ENCODE measurements around the gene PTPRQ. TPM values are rescaled to one million over a fixed set of nuclear protein-coding genes. Genes with fewer than 3 reads are reported as not detected.

Gene PTPRQ
- total and polyA plus RNA-seq, 2 of the 8 experiments (the other 6 are each of a cell fraction or from before 2014, with no cell fraction given) = not detected

- Histone ChIP-seq H3K23ac (ENCODE audit: insufficient read length) (no peak overlapping the region), H4K8ac (ENCODE audit: extremely low read depth, insufficient read depth, low read length) (no peak overlapping the region), H3K79me1 (ENCODE audit: low read depth, low read length) (no peaks in the 10 kb centered on the region), H2BK120ac (replicated peaks; ENCODE audit: low read depth, low read length) (no peak overlapping the region), H4K91ac (replicated peaks; ENCODE audit: insufficient read length, low read length) (no peak overlapping the region), H2BK15ac (ENCODE audit: low read length) (no peak overlapping the region), H2AFZ (ENCODE audit: low read length) (0 out of 2 replicates have a peak overlapping the region, but pooled peaks have one; percentile 33), H4K5ac (ENCODE audit: insufficient read length, low read depth, low read length) (no peak overlapping the region), H4K20me1 (replicated peaks in 1 of 2; ENCODE audit: control insufficient read depth in 1 of 2, insufficient read depth in 2 of 2, low read length in 2 of 2) (no peaks in the 10 kb centered on the region), H3K18ac (ENCODE audit: extremely low read depth, low read length) (no peak overlapping the region), H3K4me1 (replicated peaks in 1 of 4; ENCODE audit: control insufficient read depth in 3 of 4, insufficient read depth in 4 of 4, low read length in 3 of 4) (peaks cover 0 to 3% (median 3%) of the 10 kb centered on the region in 4 experiments; a peak in 1 of 7 replicates), H3K9me3 (ENCODE audit: insufficient read depth in 2 of 2, low read depth in 1 of 2, low read length in 1 of 2) (no peaks in the 10 kb centered on the region), H3K27me3 (replicated peaks in 1 of 4; ENCODE audit: control insufficient read depth in 3 of 4, extremely low read depth in 1 of 4, insufficient read depth in 3 of 4, low read length in 3 of 4) (no peaks in the 10 kb centered on the region), H3K4me2 (ENCODE audit: insufficient read depth in 1 of 2, low read depth in 2 of 2, low read length in 2 of 2) (no peak overlapping the region), H2BK20ac (ENCODE audit: low read length) (no peak overlapping the region), H2BK12ac (ENCODE audit: low read depth, low read length) (no peak overlapping the region), H3K27ac (ENCODE audit: low read depth, low read length) (no peak overlapping the region), H3K79me2 (ENCODE audit: control insufficient read depth in 1 of 2, insufficient read depth in 2 of 2, low read length in 2 of 2) (no peaks in the 10 kb centered on the region), H2BK5ac (ENCODE audit: low read depth, low read length) (no peak overlapping the region), H3K56ac (replicated peaks; ENCODE audit: insufficient read length, low read depth, low read length) (no peak overlapping the region), H3K9ac (replicated peaks in 1 of 4; ENCODE audit: extremely low read depth in 1 of 4, low read depth in 3 of 4, low read length in 3 of 4) (no peak overlapping the region), H3K4me3 (ENCODE audit: extremely low read depth in 1 of 4, insufficient read depth in 2 of 4, low read depth in 3 of 4, low read length in 4 of 4) (no peak overlapping the region), H2AK5ac (ENCODE audit: low read depth, low read length) (no peak overlapping the region), H3K14ac (ENCODE audit: insufficient read length) (no peak overlapping the region), H3K36me3 (ENCODE audit: control insufficient read depth in 2 of 4, insufficient read depth in 4 of 4, low read length in 3 of 4) (no peaks in the 10 kb centered on the region), H3K23me2 (ENCODE audit: low read depth, low read length) (no peaks in the 10 kb centered on the region), H3K4ac (replicated peaks; ENCODE audit: insufficient read length, low read depth, low read length) (no peak overlapping the region)
- ChIA-PET POLR2A (ENCODE audit: partially characterized antibody) (no interaction called here), CTCF (ENCODE audit: partially characterized antibody) (interaction anchor here (1.0 to 2.9 kb wide), 5 partner anchors 11 to 79 kb away, joined by 3 to 10 read pairs (median 6); no protein-coding TSS in a partner anchor)
- no peak for FAIRE-seq
- no peak for DNase-seq (ENCODE audit: low read depth in 1 of 2, low spot score in 2 of 2)
- WGBS, 2 experiments (ENCODE audit: extremely low coverage in 1 of 2, insufficient coverage in 1 of 2, insufficient read length in 1 of 2, insufficient replicate concordance in 2 of 2, low coverage in 1 of 2, low lambda C conversion rate in 2 of 2, missing lambda C conversion rate in 1 of 2) = 91% methylated on average over 6 of the region's 6 CpGs; no CpG with 5 or more reads in 1 of the 2 experiments
Observed at GRCh38 chr12:80634903-80635302, 190.9 kb downstream of the PTPRQ start.

Measured in H1 (cell line).